ENCODE results near the gene BMPER.

BMPER gene

DNA sequence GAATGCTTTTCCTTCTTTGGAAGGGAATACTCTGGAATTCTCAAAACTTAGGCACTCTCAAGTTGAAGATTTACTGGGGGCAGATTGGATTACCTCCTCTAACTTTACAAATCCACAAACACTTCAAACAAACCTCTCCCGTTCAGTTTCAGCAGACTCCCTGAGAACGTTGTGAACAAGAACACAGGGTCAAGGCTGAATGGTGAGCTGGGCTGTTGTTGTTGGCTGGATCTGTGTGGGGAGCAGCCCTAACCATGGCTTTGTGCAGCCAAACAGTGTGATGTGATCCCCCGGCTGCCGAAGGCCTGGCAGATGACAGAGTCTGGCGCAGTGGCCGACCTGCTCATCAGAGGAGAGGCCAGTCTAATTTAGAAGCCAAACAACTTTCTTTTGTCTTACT lies 93.1 kb downstream of the BMPER start:
- CTCF ChIA-PET = no interaction called here
- no peak for DNase-seq (ENCODE audit: extremely low spot score)
- TF ChIP-seq, protein P1, sequence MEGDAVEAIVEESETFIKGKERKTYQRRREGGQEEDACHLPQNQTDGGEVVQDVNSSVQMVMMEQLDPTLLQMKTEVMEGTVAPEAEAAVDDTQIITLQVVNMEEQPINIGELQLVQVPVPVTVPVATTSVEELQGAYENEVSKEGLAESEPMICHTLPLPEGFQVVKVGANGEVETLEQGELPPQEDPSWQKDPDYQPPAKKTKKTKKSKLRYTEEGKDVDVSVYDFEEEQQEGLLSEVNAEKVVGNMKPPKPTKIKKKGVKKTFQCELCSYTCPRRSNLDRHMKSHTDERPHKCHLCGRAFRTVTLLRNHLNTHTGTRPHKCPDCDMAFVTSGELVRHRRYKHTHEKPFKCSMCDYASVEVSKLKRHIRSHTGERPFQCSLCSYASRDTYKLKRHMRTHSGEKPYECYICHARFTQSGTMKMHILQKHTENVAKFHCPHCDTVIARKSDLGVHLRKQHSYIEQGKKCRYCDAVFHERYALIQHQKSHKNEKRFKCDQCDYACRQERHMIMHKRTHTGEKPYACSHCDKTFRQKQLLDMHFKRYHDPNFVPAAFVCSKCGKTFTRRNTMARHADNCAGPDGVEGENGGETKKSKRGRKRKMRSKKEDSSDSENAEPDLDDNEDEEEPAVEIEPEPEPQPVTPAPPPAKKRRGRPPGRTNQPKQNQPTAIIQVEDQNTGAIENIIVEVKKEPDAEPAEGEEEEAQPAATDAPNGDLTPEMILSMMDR (IDR thresholded peaks at IDR 0.05; ENCODE audit: control extremely low read depth, extremely low read depth, low read depth, missing control alignments) = no peak
- POLR2A ChIA-PET = no interaction called here

DNA sequence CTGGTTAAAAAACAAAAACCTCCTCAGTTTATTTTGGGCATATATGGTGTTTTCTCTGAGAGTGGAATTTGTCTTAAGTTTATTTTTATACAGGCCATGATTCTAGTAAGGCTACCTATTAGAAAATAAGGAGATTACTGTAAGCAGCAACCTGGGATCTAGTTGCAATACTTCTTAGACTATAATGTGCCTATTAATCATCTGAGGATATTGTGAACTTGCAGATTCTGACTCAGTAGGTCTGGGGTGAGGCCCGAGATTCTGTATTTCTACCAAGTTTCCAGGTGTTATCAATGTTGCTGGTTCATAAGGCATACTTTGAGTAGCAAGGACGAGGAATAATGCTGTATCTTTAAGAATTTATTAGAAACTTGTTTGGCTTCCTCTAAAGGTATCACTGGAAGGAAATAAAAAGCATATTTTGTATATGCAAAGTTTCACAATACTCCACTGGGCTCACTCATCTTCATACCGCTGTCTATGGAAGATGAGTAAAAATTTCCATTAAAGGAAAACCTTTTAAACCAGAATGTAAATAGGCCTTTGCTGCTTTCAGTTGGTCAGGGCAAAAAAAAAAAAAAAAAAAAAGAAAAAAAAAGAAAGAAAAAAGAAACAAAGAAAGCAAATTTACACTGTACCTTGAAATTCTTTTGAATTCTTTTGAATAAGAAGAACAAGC lies 105.8 kb downstream of the BMPER start:
- POLR2A ChIA-PET = no interaction called here
- TF ChIP-seq, protein P1 (IDR thresholded peaks at IDR 0.05; ENCODE audit: control extremely low read depth, extremely low read depth, low read depth, missing control alignments) = no peak
- DNase-seq (ENCODE audit: extremely low spot score) = no peak
- CTCF ChIA-PET = no interaction called here

DNA sequence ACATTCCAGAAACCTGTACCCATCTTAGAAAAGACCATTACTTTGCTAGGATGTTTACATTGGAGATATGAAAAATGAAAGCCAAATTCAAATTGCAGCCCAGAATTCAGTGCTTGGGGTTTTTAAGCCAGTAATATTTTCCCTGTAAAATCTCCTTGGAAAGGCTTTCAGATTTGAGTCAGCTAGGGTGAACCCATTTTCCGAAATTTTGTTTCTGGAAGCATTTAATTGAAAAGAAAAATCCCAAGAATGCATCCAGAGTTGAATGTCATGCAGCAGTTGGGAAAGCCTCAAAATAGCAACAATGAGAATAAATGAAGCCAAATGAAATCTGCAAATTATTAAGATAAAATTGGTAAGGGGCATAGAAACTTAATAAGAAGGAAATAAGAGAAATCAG lies 106.4 kb downstream of the BMPER start:
- no peak for DNase-seq (ENCODE audit: extremely low spot score)
- CTCF ChIA-PET = no interaction called here
- TF ChIP-seq, protein P1 (IDR thresholded peaks at IDR 0.05; ENCODE audit: control extremely low read depth, extremely low read depth, low read depth, missing control alignments) = no peak
- POLR2A ChIA-PET = no interaction called here

DNA sequence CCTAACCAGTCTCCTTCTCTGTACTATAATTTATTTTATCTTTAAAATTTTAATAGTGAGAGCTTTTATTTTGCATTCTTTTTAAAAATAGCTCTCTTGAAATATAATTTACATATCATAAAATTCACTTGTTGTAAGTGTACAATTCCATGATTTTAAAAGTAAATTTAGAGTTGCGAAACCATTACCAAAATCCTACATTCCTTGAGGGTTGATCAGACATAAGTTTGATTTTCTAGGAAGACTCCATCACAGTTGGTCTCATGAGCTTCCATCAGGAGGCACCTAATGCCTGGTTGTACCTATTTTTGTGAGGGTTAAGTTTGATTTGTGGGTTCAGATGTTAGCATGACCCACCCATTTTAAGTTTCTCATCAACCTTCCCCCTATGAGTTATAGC lies 108.1 kb downstream of the BMPER start:
- CTCF ChIA-PET = interaction anchor here (1.2 to 1.3 kb wide), 2 partner anchors 9 to 828 kb away, joined by 3 read pairs; no protein-coding TSS in a partner anchor
- POLR2A ChIA-PET = no interaction called here
- no peak for DNase-seq (ENCODE audit: extremely low spot score)
- TF ChIP-seq, protein P1 (IDR thresholded peaks at IDR 0.05; ENCODE audit: control extremely low read depth, extremely low read depth, low read depth, missing control alignments) = no peak

DNA sequence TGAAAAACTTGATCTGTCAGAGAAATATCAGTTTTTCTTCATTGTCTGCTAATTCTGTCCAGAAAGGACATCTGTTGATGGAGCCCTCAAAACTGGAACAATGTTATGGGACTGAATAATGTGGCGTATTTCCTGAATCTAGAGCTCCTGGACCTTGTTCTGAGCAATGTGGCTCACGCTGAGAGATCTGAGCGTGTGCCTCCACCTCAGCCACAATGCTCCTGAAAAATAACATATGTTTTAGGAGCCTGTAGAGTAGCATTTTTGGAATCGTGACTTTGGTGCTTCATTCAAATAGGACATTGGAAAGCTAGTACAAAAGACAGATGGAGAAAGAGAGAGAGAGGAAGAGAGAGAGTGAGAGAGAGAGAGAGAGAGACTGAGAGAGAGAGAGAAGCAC lies 110.3 kb downstream of the BMPER start:
- POLR2A ChIA-PET = no interaction called here
- CTCF ChIA-PET = no interaction called here
- TF ChIP-seq, protein P1 (IDR thresholded peaks at IDR 0.05; ENCODE audit: control extremely low read depth, extremely low read depth, low read depth, missing control alignments) = no peak
- no peak for DNase-seq (ENCODE audit: extremely low spot score)

DNA sequence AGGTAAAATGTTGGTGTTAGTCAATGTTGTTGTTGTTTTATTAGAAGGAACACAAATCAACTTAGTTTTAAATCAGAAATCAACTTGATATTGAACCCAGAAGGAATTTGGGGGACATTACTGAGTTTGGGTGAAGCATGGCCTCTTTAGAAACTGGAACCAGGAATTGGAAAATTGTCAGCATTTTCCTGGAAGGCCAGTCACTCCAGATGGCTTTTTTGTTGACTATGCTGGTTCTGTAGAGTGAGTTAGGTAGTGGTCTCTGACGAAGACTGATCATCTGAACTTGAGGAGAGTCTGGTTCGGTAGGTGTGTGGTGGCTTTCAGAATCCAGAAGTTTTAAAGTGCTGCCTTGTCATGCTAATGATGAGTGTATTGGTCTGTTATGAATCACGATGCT lies 111.5 kb downstream of the BMPER start:
- ChIA-PET POLR2A (no interaction called here), CTCF (no interaction called here)
- DNase-seq (ENCODE audit: extremely low spot score) = no peak
- TF ChIP-seq, protein P1 (IDR thresholded peaks at IDR 0.05; ENCODE audit: control extremely low read depth, extremely low read depth, low read depth, missing control alignments) = no peak
